WTC11 (cell line): ENCODE data around the gene TRAFD1. TPM values are rescaled to one million over a fixed set of nuclear protein-coding genes. Genes with fewer than 3 reads are reported as not detected.
"Not testable (repeated sequence)": the region's sequence is repeated elsewhere in the genome, so short reads cannot be mapped to it uniquely, and the experiment has no call there.

Experiments used
- ATAC-seq: fragments of 200-7000 bp; cut with Tn5 transposase; 2 replicates; pipeline ENCODE4 v1.10.0; 2021; ENCODE audit warnings: mild to moderate bottlenecking, moderate library complexity
- CTCF ChIA-PET: fragments of 300-600 bp; sonication (Branson Sonifier 250); formaldehyde crosslinking; loops from one replicate; lab custom pipeline; 2021; ENCODE audit warnings: antibody characterized with exemption; lab: Charles Lee
- POLR2A ChIA-PET: fragments of 350-600 bp; sonication (Branson Sonifier 250); formaldehyde crosslinking; loops from one replicate; lab custom pipeline; 2021; ENCODE audit warnings: antibody characterized with exemption; lab: Charles Lee
- DNase-seq: peaks from one replicate; pipeline ENCODE4 v3.0.0; 2021; ENCODE audit warnings: low spot score
- H3K27ac Mint-ChIP-seq: 2 replicates; pipeline ENCODE4 v1.8.0; 2021; ENCODE audit warnings: mixed read lengths
- H3K27me3 Mint-ChIP-seq: 2 replicates; pipeline ENCODE4 v1.8.0; 2021; ENCODE audit warnings: low read depth, mild to moderate bottlenecking, moderate library complexity, mixed read lengths
- H3K36me3 Mint-ChIP-seq: 2 replicates; pipeline ENCODE4 v1.8.0; 2021; ENCODE audit warnings: mixed read lengths
- H3K4me1 Mint-ChIP-seq: 2 replicates; pipeline ENCODE4 v1.8.0; 2022; ENCODE audit warnings: mixed read lengths
- H3K4me3 Mint-ChIP-seq: 2 replicates; pipeline ENCODE4 v1.8.0; 2021; ENCODE audit warnings: mild to moderate bottlenecking, moderate library complexity, mixed read lengths
- H3K9me3 Mint-ChIP-seq: 2 replicates; pipeline ENCODE4 v1.8.0; 2021; ENCODE audit warnings: mixed read lengths
- CREM ChIP-seq: sonication (generic); formaldehyde crosslinking; IDR thresholded peaks from 2 replicates; pipeline ENCODE4 v1.8.1; 2022; ENCODE audit warnings: mild to moderate bottlenecking, missing genetic modification reagents, moderate library complexity
- ELF4 ChIP-seq: sonication (generic); formaldehyde crosslinking; IDR thresholded peaks from 2 replicates; pipeline ENCODE4 v1.8.1; 2022; ENCODE audit warnings: low read depth, mild to moderate bottlenecking, moderate library complexity, missing genetic modification reagents
- ESRRA ChIP-seq: sonication (generic); formaldehyde crosslinking; IDR thresholded peaks from 2 replicates; pipeline ENCODE4 v1.8.1; 2022; ENCODE audit warnings: mild to moderate bottlenecking, missing genetic modification reagents, borderline replicate concordance
- ETV6 ChIP-seq: sonication (generic); formaldehyde crosslinking; IDR thresholded peaks from 2 replicates; pipeline ENCODE4 v1.8.1; 2022; ENCODE audit warnings: mild to moderate bottlenecking, missing genetic modification reagents
- KAT7 ChIP-seq: sonication (generic); formaldehyde crosslinking; IDR thresholded peaks from 2 replicates; pipeline ENCODE4 v1.8.1; 2023; ENCODE audit warnings: missing genetic modification reagents, mild to moderate bottlenecking, borderline replicate concordance
- MXD4 ChIP-seq: fragments of 250-450 bp; sonication (Bioruptor Pico); IDR thresholded peaks from 2 replicates; pipeline ENCODE4 v1.8.0; 2021; ENCODE audit warnings: mild to moderate bottlenecking, moderate library complexity, borderline replicate concordance
- NFYB ChIP-seq: sonication (generic); formaldehyde crosslinking; conservative IDR thresholded peaks from 2 replicates; pipeline ENCODE4 v1.8.0; 2022; ENCODE audit warnings: low read depth, missing genetic modification reagents
- SMAD4 ChIP-seq: sonication (generic); formaldehyde crosslinking; IDR thresholded peaks from 2 replicates; pipeline ENCODE4 v1.8.0; 2022; ENCODE audit warnings: mild to moderate bottlenecking, missing genetic modification reagents
- SP1 ChIP-seq: sonication (generic); formaldehyde crosslinking; conservative IDR thresholded peaks from 2 replicates; pipeline ENCODE4 v1.8.1; 2022; ENCODE audit warnings: missing genetic modification reagents
- TCF7 ChIP-seq: sonication (generic); formaldehyde crosslinking; IDR thresholded peaks from 2 replicates; pipeline ENCODE4 v1.8.0; 2022; ENCODE audit warnings: mild to moderate bottlenecking, low read depth, missing genetic modification reagents, moderate library complexity
- TEAD1 ChIP-seq: sonication (generic); formaldehyde crosslinking; IDR thresholded peaks from 2 replicates; pipeline ENCODE4 v1.8.0; 2022; ENCODE audit warnings: mild to moderate bottlenecking, missing genetic modification reagents
- TEAD4 ChIP-seq: sonication (generic); formaldehyde crosslinking; IDR thresholded peaks from 2 replicates; pipeline ENCODE4 v1.8.0; 2022; ENCODE audit warnings: mild to moderate bottlenecking, missing genetic modification reagents
- ZBTB21 ChIP-seq: sonication (generic); formaldehyde crosslinking; IDR thresholded peaks from 2 replicates; pipeline ENCODE4 v1.8.1; 2023; ENCODE audit warnings: mild to moderate bottlenecking, missing genetic modification reagents, borderline replicate concordance
- ZNF219 ChIP-seq: sonication (generic); formaldehyde crosslinking; IDR thresholded peaks from 2 replicates; pipeline ENCODE4 v1.8.0; 2023; ENCODE audit warnings: missing genetic modification reagents, mild to moderate bottlenecking, borderline replicate concordance
- ZNF423 ChIP-seq: fragments of 250-450 bp; sonication (Bioruptor Pico); IDR thresholded peaks from 2 replicates; pipeline ENCODE4 v2.1.2; 2022; ENCODE audit warnings: mild to moderate bottlenecking, moderate library complexity
- ZNF671 ChIP-seq: fragments of 250-450 bp; sonication (Bioruptor Pico); IDR thresholded peaks from 2 replicates; pipeline ENCODE4 v1.8.0; 2021; ENCODE audit warnings: mild to moderate bottlenecking
- total RNA-seq: library from RNA; stranded (reverse); gene quantifications from 3 replicates; pipeline ENCODE4 v1.2.3, GENCODE V29; 2021
- TF ChIP-seq, protein P1 (sequence below): sonication (generic); formaldehyde crosslinking; IDR thresholded peaks from 2 replicates; pipeline ENCODE4 v1.8.1; 2023; ENCODE audit warnings: mild to moderate bottlenecking, missing genetic modification reagents, borderline replicate concordance
- TF ChIP-seq, protein P2 (sequence below): sonication (generic); formaldehyde crosslinking; IDR thresholded peaks from 2 replicates; pipeline ENCODE4 v1.8.0; 2022; ENCODE audit warnings: mild to moderate bottlenecking, missing genetic modification reagents
- TF ChIP-seq, protein P3 (sequence below): sonication (generic); formaldehyde crosslinking; IDR thresholded peaks from 2 replicates; pipeline ENCODE4 v1.8.1; 2022; ENCODE audit warnings: mild to moderate bottlenecking, missing genetic modification reagents, moderate library complexity, borderline replicate concordance
- TF ChIP-seq, protein P4 (sequence below): sonication (generic); formaldehyde crosslinking; IDR thresholded peaks from 2 replicates; pipeline ENCODE4 v1.8.0; 2023; ENCODE audit warnings: missing genetic modification reagents
- TF ChIP-seq, protein P5 (sequence below): sonication (generic); formaldehyde crosslinking; IDR thresholded peaks from 2 replicates; pipeline ENCODE4 v1.8.1; 2023; ENCODE audit warnings: mild to moderate bottlenecking, missing genetic modification reagents, moderate library complexity
- TF ChIP-seq, protein P6 (sequence below): sonication (generic); formaldehyde crosslinking; IDR thresholded peaks from 2 replicates; pipeline ENCODE4 v1.8.0; 2022; ENCODE audit warnings: mild to moderate bottlenecking, missing genetic modification reagents
- TF ChIP-seq, protein P7 (sequence below): sonication (generic); formaldehyde crosslinking; IDR thresholded peaks from 2 replicates; pipeline ENCODE4 v1.8.0; 2022; ENCODE audit warnings: mild to moderate bottlenecking, missing genetic modification reagents

Gene TRAFD1
- total RNA-seq, 1 experiment from 2014 or later: 25.1 TPM

DNA sequence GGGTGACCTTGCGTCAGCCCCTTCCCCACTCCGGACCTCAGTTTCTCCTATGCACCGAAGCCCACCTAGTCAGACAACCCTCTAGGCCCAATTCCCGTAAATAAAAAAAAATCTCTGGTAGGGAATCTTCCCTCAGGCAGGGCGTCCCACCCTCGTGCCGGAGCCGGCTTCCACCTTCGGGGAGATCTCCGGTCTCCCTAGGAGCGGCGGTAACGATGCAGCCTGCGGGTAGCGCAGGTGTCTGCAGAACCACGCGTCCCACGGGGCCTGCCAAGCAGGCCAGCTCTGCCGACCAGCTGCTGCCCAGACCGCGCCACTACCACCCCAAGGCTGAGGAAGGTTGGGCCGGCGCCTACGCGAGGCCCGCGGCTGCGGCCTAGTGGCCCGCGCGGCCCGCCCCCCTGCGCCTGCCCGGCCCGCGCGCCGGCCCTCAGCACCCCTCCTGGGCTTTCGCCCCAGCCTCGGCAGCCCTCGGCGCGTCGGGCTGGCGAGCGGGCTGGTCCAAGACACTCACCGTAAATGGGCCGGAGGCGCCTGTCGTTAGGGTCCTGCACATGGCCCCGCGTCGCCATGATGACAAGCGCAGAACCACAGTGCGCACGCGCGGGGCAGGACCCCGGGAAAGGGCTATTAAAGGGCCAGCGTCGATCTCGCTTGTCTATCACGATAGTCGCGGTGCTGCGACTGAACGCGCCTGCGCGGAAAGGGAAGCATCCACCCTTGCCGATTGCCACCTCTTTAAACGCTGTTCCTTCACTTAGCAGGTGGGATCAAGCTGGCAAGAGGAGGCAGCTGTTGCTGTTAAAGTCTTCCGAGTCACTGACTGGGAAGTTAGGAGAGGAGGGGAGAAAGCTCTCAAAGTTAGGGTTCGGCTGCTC, 16.9 kb upstream of the TRAFD1 start, which contains the start of gene NAA25 (continued):
- TF ChIP-seq, protein P1, sequence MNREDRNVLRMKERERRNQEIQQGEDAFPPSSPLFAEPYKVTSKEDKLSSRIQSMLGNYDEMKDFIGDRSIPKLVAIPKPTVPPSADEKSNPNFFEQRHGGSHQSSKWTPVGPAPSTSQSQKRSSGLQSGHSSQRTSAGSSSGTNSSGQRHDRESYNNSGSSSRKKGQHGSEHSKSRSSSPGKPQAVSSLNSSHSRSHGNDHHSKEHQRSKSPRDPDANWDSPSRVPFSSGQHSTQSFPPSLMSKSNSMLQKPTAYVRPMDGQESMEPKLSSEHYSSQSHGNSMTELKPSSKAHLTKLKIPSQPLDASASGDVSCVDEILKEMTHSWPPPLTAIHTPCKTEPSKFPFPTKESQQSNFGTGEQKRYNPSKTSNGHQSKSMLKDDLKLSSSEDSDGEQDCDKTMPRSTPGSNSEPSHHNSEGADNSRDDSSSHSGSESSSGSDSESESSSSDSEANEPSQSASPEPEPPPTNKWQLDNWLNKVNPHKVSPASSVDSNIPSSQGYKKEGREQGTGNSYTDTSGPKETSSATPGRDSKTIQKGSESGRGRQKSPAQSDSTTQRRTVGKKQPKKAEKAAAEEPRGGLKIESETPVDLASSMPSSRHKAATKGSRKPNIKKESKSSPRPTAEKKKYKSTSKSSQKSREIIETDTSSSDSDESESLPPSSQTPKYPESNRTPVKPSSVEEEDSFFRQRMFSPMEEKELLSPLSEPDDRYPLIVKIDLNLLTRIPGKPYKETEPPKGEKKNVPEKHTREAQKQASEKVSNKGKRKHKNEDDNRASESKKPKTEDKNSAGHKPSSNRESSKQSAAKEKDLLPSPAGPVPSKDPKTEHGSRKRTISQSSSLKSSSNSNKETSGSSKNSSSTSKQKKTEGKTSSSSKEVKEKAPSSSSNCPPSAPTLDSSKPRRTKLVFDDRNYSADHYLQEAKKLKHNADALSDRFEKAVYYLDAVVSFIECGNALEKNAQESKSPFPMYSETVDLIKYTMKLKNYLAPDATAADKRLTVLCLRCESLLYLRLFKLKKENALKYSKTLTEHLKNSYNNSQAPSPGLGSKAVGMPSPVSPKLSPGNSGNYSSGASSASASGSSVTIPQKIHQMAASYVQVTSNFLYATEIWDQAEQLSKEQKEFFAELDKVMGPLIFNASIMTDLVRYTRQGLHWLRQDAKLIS (CRISPR knock-in tag): no peak
- TF ChIP-seq, protein P2, sequence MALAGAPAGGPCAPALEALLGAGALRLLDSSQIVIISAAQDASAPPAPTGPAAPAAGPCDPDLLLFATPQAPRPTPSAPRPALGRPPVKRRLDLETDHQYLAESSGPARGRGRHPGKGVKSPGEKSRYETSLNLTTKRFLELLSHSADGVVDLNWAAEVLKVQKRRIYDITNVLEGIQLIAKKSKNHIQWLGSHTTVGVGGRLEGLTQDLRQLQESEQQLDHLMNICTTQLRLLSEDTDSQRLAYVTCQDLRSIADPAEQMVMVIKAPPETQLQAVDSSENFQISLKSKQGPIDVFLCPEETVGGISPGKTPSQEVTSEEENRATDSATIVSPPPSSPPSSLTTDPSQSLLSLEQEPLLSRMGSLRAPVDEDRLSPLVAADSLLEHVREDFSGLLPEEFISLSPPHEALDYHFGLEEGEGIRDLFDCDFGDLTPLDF: no peak
- TF ChIP-seq, protein P3, sequence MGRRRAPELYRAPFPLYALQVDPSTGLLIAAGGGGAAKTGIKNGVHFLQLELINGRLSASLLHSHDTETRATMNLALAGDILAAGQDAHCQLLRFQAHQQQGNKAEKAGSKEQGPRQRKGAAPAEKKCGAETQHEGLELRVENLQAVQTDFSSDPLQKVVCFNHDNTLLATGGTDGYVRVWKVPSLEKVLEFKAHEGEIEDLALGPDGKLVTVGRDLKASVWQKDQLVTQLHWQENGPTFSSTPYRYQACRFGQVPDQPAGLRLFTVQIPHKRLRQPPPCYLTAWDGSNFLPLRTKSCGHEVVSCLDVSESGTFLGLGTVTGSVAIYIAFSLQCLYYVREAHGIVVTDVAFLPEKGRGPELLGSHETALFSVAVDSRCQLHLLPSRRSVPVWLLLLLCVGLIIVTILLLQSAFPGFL (CRISPR knock-in tag): no peak
- TF ChIP-seq SP1 (CRISPR knock-in tag): peak; percentile 71; the same call in 1 of the 2 replicates
- TF ChIP-seq, protein P4, sequence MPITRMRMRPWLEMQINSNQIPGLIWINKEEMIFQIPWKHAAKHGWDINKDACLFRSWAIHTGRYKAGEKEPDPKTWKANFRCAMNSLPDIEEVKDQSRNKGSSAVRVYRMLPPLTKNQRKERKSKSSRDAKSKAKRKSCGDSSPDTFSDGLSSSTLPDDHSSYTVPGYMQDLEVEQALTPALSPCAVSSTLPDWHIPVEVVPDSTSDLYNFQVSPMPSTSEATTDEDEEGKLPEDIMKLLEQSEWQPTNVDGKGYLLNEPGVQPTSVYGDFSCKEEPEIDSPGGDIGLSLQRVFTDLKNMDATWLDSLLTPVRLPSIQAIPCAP (CRISPR knock-in tag): no peak
- TF ChIP-seq, protein P5, sequence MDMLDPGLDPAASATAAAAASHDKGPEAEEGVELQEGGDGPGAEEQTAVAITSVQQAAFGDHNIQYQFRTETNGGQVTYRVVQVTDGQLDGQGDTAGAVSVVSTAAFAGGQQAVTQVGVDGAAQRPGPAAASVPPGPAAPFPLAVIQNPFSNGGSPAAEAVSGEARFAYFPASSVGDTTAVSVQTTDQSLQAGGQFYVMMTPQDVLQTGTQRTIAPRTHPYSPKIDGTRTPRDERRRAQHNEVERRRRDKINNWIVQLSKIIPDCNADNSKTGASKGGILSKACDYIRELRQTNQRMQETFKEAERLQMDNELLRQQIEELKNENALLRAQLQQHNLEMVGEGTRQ: no peak; the same call in 1 of the 2 replicates
- no peak for TF ChIP-seq ZNF671 (CRISPR knock-in tag)
- peak; percentile 83; the same call in 1 of the 2 replicates for TF ChIP-seq TCF7 (CRISPR knock-in tag)
- TF ChIP-seq TEAD1: 0 out of 2 replicates have a peak, but pooled peaks have one; percentile 15
- TF ChIP-seq MXD4 (CRISPR knock-in tag): no peak
- TF ChIP-seq KAT7 (CRISPR knock-in tag): peak; percentile 99
- 0 out of 2 replicates have a peak, but pooled peaks have one; percentile 23 for TF ChIP-seq ESRRA (CRISPR knock-in tag)
- TF ChIP-seq, protein P6, sequence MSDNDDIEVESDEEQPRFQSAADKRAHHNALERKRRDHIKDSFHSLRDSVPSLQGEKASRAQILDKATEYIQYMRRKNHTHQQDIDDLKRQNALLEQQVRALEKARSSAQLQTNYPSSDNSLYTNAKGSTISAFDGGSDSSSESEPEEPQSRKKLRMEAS: peak; percentile 91
- TF ChIP-seq NFYB: no peak
- TF ChIP-seq ETV6: peak; percentile 48; the same call in 1 of the 2 replicates
- TF ChIP-seq, protein P7, sequence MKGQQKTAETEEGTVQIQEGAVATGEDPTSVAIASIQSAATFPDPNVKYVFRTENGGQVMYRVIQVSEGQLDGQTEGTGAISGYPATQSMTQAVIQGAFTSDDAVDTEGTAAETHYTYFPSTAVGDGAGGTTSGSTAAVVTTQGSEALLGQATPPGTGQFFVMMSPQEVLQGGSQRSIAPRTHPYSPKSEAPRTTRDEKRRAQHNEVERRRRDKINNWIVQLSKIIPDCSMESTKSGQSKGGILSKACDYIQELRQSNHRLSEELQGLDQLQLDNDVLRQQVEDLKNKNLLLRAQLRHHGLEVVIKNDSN (CRISPR knock-in tag): peak; percentile 64; the same call in 1 of the 2 replicates
- 0 out of 2 replicates have a peak, but pooled peaks have one; percentile 26 for TF ChIP-seq SMAD4 (CRISPR knock-in tag)
- no peak for TF ChIP-seq ZNF423 (CRISPR knock-in tag)
- peak; percentile 89 for TF ChIP-seq ZNF219 (CRISPR knock-in tag)
- peak; percentile 13; the same call in 1 of the 2 replicates for TF ChIP-seq TEAD4 (CRISPR knock-in tag)
- no peak for TF ChIP-seq ELF4 (CRISPR knock-in tag)
- TF ChIP-seq ZBTB21 (CRISPR knock-in tag): no peak
- TF ChIP-seq CREM: peak; percentile 17; the same call in 1 of the 2 replicates

DNA sequence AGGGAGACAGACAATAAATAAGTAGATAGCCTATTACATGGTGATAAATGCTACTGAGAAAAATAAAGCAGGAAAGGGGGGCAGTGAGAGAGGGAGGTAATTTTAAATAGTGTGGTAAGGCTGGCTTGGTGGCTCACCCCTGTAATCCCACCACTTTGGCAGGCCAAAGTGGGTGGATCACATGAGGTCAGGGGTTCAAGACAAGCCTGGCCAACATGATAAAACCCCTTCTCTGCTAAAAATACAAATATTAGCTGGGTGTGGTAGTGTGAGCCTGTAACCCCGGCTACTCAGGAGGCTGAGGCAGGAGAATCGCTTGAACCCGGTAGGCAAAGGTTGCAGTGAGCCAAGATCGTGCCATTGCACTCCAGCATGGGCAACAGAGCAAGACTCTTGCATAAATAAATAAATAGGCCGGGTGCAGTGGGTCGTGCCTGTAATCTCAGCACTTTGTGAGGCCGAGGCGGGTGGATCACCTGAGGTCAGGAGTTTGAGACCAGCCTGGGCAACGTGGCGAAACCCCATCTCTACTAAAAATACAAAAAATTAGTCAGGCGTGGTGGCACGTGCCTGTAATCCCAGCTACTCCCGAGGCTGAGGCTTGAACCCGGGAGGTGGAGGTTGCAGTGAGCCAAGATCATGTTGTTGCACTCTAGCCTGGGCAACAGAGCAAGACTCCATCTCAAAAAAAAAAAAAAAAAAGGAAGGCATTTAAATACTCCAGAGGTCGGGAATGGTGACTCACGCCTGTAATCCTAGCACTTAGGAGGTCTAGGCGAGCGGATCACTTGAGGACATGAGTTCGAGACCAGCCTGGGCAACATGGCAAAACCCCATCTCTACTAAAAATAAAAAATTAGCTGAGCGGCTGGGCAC, 14.3 kb upstream of the TRAFD1 start:
- H3K4me3 Mint-ChIP-seq, DNase-seq, H3K36me3 Mint-ChIP-seq, ATAC-seq, H3K27me3 Mint-ChIP-seq, CTCF ChIA-PET, H3K9me3 Mint-ChIP-seq: not testable (repeated sequence)
- POLR2A ChIA-PET: interaction anchor here (1.6 to 2.4 kb wide), 2 partner anchors 14 to 99 kb away, joined by 6 to 9 read pairs; partner anchors contain the start of genes ERP29, TMEM116 and TRAFD1
- H3K4me1 Mint-ChIP-seq: peaks cover 39% of the 10 kb centered on the region
- H3K27ac Mint-ChIP-seq: peak overlapping the region; percentile 75
